GM12891 (cell line): Measurements from ENCODE around the gene DPM3.

ENCODE experiments used
- PAX5 ChIP-seq: IDR thresholded peaks from 2 replicates; pipeline ENCODE4 v1.6.1; 2011; ENCODE audit warnings: low read length, moderate library complexity, mild to moderate bottlenecking; ENCODE audit not compliant: insufficient read depth, severe bottlenecking
- POLR2A ChIP-seq: IDR thresholded peaks from 2 replicates; pipeline ENCODE4 v1.6.1; 2011; ENCODE audit warnings: low read depth, low read length, control low read depth
- POLR2AphosphoS5 ChIP-seq: IDR thresholded peaks from 2 replicates; pipeline ENCODE4 v1.6.1; 2011; ENCODE audit warnings: low read depth, low read length, control low read depth
- POU2F2 ChIP-seq: IDR thresholded peaks from 2 replicates; pipeline ENCODE4 v1.6.1; 2011; ENCODE audit warnings: low read depth, mild to moderate bottlenecking, control low read depth, low read length, moderate library complexity
- SPI1 ChIP-seq: IDR thresholded peaks from 2 replicates; pipeline ENCODE4 v1.6.1; 2011; ENCODE audit warnings: low read depth, low read length, control low read depth
- TAF1 ChIP-seq: IDR thresholded peaks from 2 replicates; pipeline ENCODE4 v1.6.1; 2011; ENCODE audit warnings: low read depth, low read length, control low read depth

GRCh38 chr1:155106862-155107261, 33.5 kb downstream of the DPM3 start:
- TF ChIP-seq POLR2AphosphoS5 = no peak
- TF ChIP-seq PAX5 = no peak
- no peak for TF ChIP-seq POLR2A
- TF ChIP-seq TAF1 = no peak
- no peak for TF ChIP-seq SPI1
- TF ChIP-seq POU2F2 = no peak
